Measurements from ENCODE around the gene SLC27A5.
"Not testable (repeated sequence)": the region's sequence is repeated elsewhere in the genome, so short reads cannot be mapped to it uniquely, and the experiment has no call there.

Gene SLC27A5

GRCh38 chr19:58529405-58529804 lies 17.6 kb upstream of the SLC27A5 start:
- no peak for FAIRE-seq
- no peak for DNase-seq (ENCODE audit: low spot score)

- DNase-seq (ENCODE audit: low spot score), result no peak
- no peak for FAIRE-seq
These were observed 10.9 kb upstream of the SLC27A5 start for GRCh38 chr19:58522709-58523108.

- DNase-seq (ENCODE audit: low spot score) (no peak), FAIRE-seq (no peak)
These were observed 9.9 kb upstream of the SLC27A5 start for GRCh38 chr19:58521651-58522050.

GRCh38 chr19:58520257-58520599 lies 8.4 kb upstream of the SLC27A5 start:
- FAIRE-seq (no peak), DNase-seq (ENCODE audit: low spot score) (no peak)

- DNase-seq (ENCODE audit: low spot score) (peak; percentile 90), FAIRE-seq (no peak)
These were observed 7.8 kb upstream of the SLC27A5 start, which contains the start of gene ZBTB45 for GRCh38 chr19:58519355-58520256. ZBTB45 (minus strand) TSS chr19:58519810; CDS start chr19:58517673, 2,137 bp downstream.

GRCh38 chr19:58519087-58519354 lies 7.2 kb upstream of the SLC27A5 start:
- FAIRE-seq (no peak), DNase-seq (ENCODE audit: low spot score) (peak; percentile 52)

GRCh38 chr19:58518256-58519086 lies 6.7 kb upstream of the SLC27A5 start:
- FAIRE-seq (no peak), DNase-seq (ENCODE audit: low spot score) (no peak)

GRCh38 chr19:58516964-58517833 lies 5.4 kb upstream of the SLC27A5 start:
- FAIRE-seq (no peak), DNase-seq (ENCODE audit: low spot score) (no peak)

- no peak for FAIRE-seq
These were observed 4.5 kb upstream of the SLC27A5 start for GRCh38 chr19:58516246-58516836.

GRCh38 chr19:58515259-58515658 lies 3.5 kb upstream of the SLC27A5 start:
- FAIRE-seq (no peak), DNase-seq (ENCODE audit: low spot score) (no peak)

More at GRCh38 chr19:58516246-58516836, 4.5 kb upstream of the SLC27A5 start:
- no peak for DNase-seq (ENCODE audit: low spot score)

GRCh38 chr19:58514564-58515022 lies 2.8 kb upstream of the SLC27A5 start:
- FAIRE-seq (no peak), DNase-seq (ENCODE audit: low spot score) (no peak)

- no peak for DNase-seq (ENCODE audit: low spot score)
- no peak for FAIRE-seq
These were observed 2.1 kb upstream of the SLC27A5 start for GRCh38 chr19:58513694-58514563.

GRCh38 chr19:58513213-58513693 lies 1.5 kb upstream of the SLC27A5 start:
- FAIRE-seq, result no peak
- no peak for DNase-seq (ENCODE audit: low spot score)

- no peak for FAIRE-seq
These were observed 1.5 kb downstream of the SLC27A5 start for GRCh38 chr19:58510084-58510862.

GRCh38 chr19:58509731-58510083 lies 2.1 kb downstream of the SLC27A5 start:
- peak; percentile 5 for DNase-seq (ENCODE audit: low spot score)
- no peak for FAIRE-seq

More at GRCh38 chr19:58510084-58510862, 1.5 kb downstream of the SLC27A5 start:
- no peak for DNase-seq (ENCODE audit: low spot score)

GRCh38 chr19:58507602-58508223 lies 4.1 kb downstream of the SLC27A5 start:
- DNase-seq (ENCODE audit: low spot score), result not testable (repeated sequence)

GRCh38 chr19:58500242-58500641 lies 11.6 kb downstream of the SLC27A5 start:
- FAIRE-seq (no peak), DNase-seq (ENCODE audit: low spot score) (no peak)

More at GRCh38 chr19:58507602-58508223, 4.1 kb downstream of the SLC27A5 start:
- FAIRE-seq, result not testable (repeated sequence)
